Activated naive CD4-positive, alpha-beta T cell treated with anti-CD3 and anti-CD28 coated beads, Interleukin-2, amount 50 U/mL, for 16 hours (primary cell): Measurements from ENCODE around the gene CDK10.

Experiments used
- DNase-seq: peaks from one replicate; pipeline ENCODE4 v3.0.0-alpha.2; 2020

CDK10 gene

GRCh38 chr16:89716916-89717687 lies 30.6 kb downstream of the CDK10 start:
- DNase-seq: no peak

- DNase-seq: no peak
Measured at GRCh38 chr16:89717688-89718505, 31.4 kb downstream of the CDK10 start.

GRCh38 chr16:89720551-89720812 lies 34.0 kb downstream of the CDK10 start:
- no peak for DNase-seq

- DNase-seq: peak; percentile 87
Measured at GRCh38 chr16:89720813-89721545, 34.5 kb downstream of the CDK10 start, which contains the start of the genes VPS9D1 and ZNF276. Gene VPS9D1 (minus strand): TSS chr16:89720898. CDS start chr16:89720861, 37 bp downstream. Gene ZNF276 (plus strand): TSS chr16:89721537. CDS start chr16:89721641, 104 bp downstream.

GRCh38 chr16:89721546-89722391 lies 35.3 kb downstream of the CDK10 start:
- peak; percentile 81 for DNase-seq

GRCh38 chr16:89722392-89723278 lies 36.1 kb downstream of the CDK10 start:
- peak; percentile 63 for DNase-seq

GRCh38 chr16:89723279-89724250 lies 37.1 kb downstream of the CDK10 start:
- peak; percentile 60 for DNase-seq

- no peak for DNase-seq
Measured at GRCh38 chr16:89727406-89728120, 41.1 kb downstream of the CDK10 start.

GRCh38 chr16:89729293-89729692 lies 42.8 kb downstream of the CDK10 start:
- DNase-seq: no peak

GRCh38 chr16:89729863-89730593 lies 43.5 kb downstream of the CDK10 start:
- DNase-seq: no peak

- DNase-seq: no peak
Measured at GRCh38 chr16:89730610-89731234, 44.2 kb downstream of the CDK10 start.

GRCh38 chr16:89732142-89732917 lies 45.8 kb downstream of the CDK10 start:
- DNase-seq: no peak

GRCh38 chr16:89732918-89733242 lies 46.4 kb downstream of the CDK10 start:
- DNase-seq: no peak

- DNase-seq: no peak
Measured at GRCh38 chr16:89733322-89733721, 46.8 kb downstream of the CDK10 start.

- no peak for DNase-seq
Measured at GRCh38 chr16:89733792-89734191, 47.3 kb downstream of the CDK10 start.

GRCh38 chr16:89736554-89736953 lies 50.1 kb downstream of the CDK10 start:
- DNase-seq: no peak

GRCh38 chr16:89737341-89738071 lies 51.0 kb downstream of the CDK10 start:
- DNase-seq: peak; percentile 48
